ENCODE results near the gene AGMO.

AGMO gene

DNA sequence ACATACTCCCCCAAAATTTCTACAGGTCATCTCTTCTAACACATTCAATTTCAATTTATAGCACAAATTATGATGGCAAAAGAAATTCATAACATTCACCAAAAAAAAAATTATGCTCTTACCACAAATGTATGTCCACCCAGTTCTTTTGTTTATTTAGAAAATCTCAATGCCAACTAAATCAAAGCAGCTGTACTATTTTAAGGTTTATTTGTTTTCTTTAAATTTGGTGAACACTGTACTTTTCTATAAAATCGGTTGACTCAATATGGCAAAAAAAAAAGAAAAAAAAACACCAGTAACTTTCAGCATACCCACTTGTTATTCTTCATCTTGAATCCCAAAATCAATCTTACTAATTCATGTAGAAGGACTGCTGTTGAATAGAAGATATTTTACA lies 225.7 kb downstream of the AGMO start:
- Histone ChIP-seq H3K9ac (ENCODE audit: low read length) (no peak overlapping the region), H3K9me2 (replicated peaks; ENCODE audit: insufficient read depth, low read length) (no peaks in the 10 kb centered on the region), H3K36me3 (ENCODE audit: low read length) (no peaks in the 10 kb centered on the region), H3K4me2 (ENCODE audit: low read depth, low read length, poor library complexity, severe bottlenecking) (no peak overlapping the region), H4K20me1 (ENCODE audit: low read depth, low read length) (no peaks in the 10 kb centered on the region), H3F3A (ENCODE audit: insufficient read depth) (no peaks in the 10 kb centered on the region), H3K4me3 (ENCODE audit: insufficient read depth, low read length, poor library complexity, severe bottlenecking) (no peak overlapping the region), H3K27me3 (ENCODE audit: low read length) (no peaks in the 10 kb centered on the region), H3K9me3 (ENCODE audit: insufficient read depth, low read length) (peaks cover 16% of the 10 kb centered on the region), H3K79me2 (ENCODE audit: insufficient read depth, low read length) (no peaks in the 10 kb centered on the region), H2AFZ (ENCODE audit: low read depth, low read length, severe bottlenecking) (no peak overlapping the region), H3K27ac (ENCODE audit: low read depth, low read length) (no peak overlapping the region)
- TF ChIP-seq CTCF (IDR thresholded peaks at IDR 0.05; ENCODE audit: insufficient read depth, low read length, poor library complexity, severe bottlenecking) = no peak
- TF ChIP-seq EZH2phosphoT487 (conservative IDR thresholded peaks at IDR 0.05; ENCODE audit: low read length) = no peak

DNA sequence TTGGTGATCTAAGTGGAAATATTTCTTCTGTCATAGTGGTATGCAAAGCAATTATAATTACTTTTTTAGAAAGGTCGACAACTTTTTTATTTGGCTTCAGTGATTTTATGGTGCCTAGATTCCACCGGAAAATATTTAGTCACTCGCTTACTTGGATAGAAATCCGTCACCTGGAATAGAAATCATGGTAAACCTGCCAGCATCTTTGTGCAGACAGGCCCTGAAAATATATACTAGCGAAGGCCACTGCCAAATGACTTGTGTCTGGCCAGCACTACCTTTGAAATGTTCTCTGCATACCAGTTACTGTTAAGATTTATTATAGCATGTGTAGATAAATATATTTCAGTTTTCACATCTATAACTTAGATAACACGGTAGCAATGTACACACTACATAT lies 226.4 kb downstream of the AGMO start:
- H3K9ac ChIP-seq (ENCODE audit: low read length) = no peak overlapping the region
- H3K4me3 ChIP-seq (ENCODE audit: insufficient read depth, low read length, poor library complexity, severe bottlenecking) = no peak overlapping the region
- H3K27ac ChIP-seq (ENCODE audit: low read depth, low read length) = no peak overlapping the region
- no peak for TF ChIP-seq EZH2phosphoT487 (conservative IDR thresholded peaks at IDR 0.05; ENCODE audit: low read length)
- TF ChIP-seq CTCF (IDR thresholded peaks at IDR 0.05; ENCODE audit: insufficient read depth, low read length, poor library complexity, severe bottlenecking) = no peak
- no peaks in the 10 kb centered on the region for H3K36me3 ChIP-seq (ENCODE audit: low read length)
- H3K4me2 ChIP-seq (ENCODE audit: low read depth, low read length, poor library complexity, severe bottlenecking) = no peak overlapping the region
- no peaks in the 10 kb centered on the region for H3K27me3 ChIP-seq (ENCODE audit: low read length)
- no peaks in the 10 kb centered on the region for H3K9me2 ChIP-seq (replicated peaks; ENCODE audit: insufficient read depth, low read length)
- no peaks in the 10 kb centered on the region for H4K20me1 ChIP-seq (ENCODE audit: low read depth, low read length)
- H2AFZ ChIP-seq (ENCODE audit: low read depth, low read length, severe bottlenecking) = no peak overlapping the region
- no peaks in the 10 kb centered on the region for H3F3A ChIP-seq (ENCODE audit: insufficient read depth)
- H3K79me2 ChIP-seq (ENCODE audit: insufficient read depth, low read length) = no peaks in the 10 kb centered on the region
- H3K9me3 ChIP-seq (ENCODE audit: insufficient read depth, low read length) = peaks cover 13% of the 10 kb centered on the region

DNA sequence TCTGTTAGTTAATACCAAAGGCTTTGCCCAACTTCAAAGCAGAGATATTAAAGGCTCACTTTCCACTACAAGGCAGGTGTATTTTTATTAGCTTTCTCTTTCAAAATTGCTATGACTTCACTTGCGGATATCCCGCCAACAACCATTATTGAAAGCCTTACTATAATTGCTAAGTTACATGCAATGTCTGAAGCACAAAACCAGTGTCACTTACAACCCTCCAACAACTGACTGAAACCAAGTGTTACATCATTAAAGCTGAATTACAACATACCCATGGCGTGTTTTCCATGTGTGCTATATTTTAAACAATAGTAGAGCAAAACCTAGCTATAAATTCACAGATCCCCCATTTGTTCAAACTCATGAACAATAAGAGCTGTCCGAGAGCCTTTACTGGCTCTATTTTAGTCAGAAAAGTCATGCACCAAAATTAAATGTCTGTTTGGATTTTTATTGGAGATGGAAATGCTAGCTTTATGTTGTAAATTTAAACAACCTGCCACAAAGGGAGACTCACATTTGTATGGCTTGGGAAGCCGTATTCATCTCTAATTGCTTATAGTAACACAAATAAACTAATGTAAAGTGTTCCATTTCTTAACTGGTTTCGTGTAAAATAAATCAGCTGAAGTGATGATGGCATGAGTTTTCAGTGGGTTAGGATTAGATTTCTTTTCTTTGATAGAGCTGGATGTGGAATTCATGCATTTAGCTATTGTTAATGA lies 227.1 kb downstream of the AGMO start:
- no peak overlapping the region for H2AFZ ChIP-seq (ENCODE audit: low read depth, low read length, severe bottlenecking)
- no peak for TF ChIP-seq EZH2phosphoT487 (conservative IDR thresholded peaks at IDR 0.05; ENCODE audit: low read length)
- no peak for TF ChIP-seq CTCF (IDR thresholded peaks at IDR 0.05; ENCODE audit: insufficient read depth, low read length, poor library complexity, severe bottlenecking)
- no peaks in the 10 kb centered on the region for H3K9me2 ChIP-seq (replicated peaks; ENCODE audit: insufficient read depth, low read length)
- no peak overlapping the region for H3K4me2 ChIP-seq (ENCODE audit: low read depth, low read length, poor library complexity, severe bottlenecking)
- H3K9ac ChIP-seq (ENCODE audit: low read length) = no peak overlapping the region
- no peak overlapping the region for H3K27ac ChIP-seq (ENCODE audit: low read depth, low read length)
- H3K79me2 ChIP-seq (ENCODE audit: insufficient read depth, low read length) = no peaks in the 10 kb centered on the region
- H4K20me1 ChIP-seq (ENCODE audit: low read depth, low read length) = no peaks in the 10 kb centered on the region
- H3F3A ChIP-seq (ENCODE audit: insufficient read depth) = no peaks in the 10 kb centered on the region
- no peak overlapping the region for H3K4me3 ChIP-seq (ENCODE audit: insufficient read depth, low read length, poor library complexity, severe bottlenecking)
- peaks cover 6% of the 10 kb centered on the region; the same call in 1 of the 2 replicates for H3K9me3 ChIP-seq (ENCODE audit: insufficient read depth, low read length)
- H3K36me3 ChIP-seq (ENCODE audit: low read length) = no peaks in the 10 kb centered on the region
- H3K27me3 ChIP-seq (ENCODE audit: low read length) = no peaks in the 10 kb centered on the region

All from SU-DHL-6 (cell line).